CD4-positive, CD25-positive, alpha-beta regulatory T cell (primary cell): ENCODE results near the gene ANKS1B. TPM values are rescaled to one million over a fixed set of nuclear protein-coding genes. Genes with fewer than 3 reads are reported as not detected.
"Not testable (repeated sequence)": the region's sequence is repeated elsewhere in the genome, so short reads cannot be mapped to it uniquely, and the experiment has no call there.

Source experiments
- ATAC-seq, 2 donors: fragments of 150-1000 bp; cut with Tn5 transposase; one replicate each; pipeline ENCODE4 v1.10.0; 2021; ENCODE audit warnings: low read depth in 2 of 2, moderate number of reproducible peaks in 2 of 2, moderate library complexity in 1 of 2
- DNase-seq, 3 donors: peaks; one replicate each; pipeline versions ENCODE4 v3.0.0 to v3.0.0-alpha.2; 2012 to 2022; ENCODE audit warnings: mixed read lengths in 1 of 3
- H3K27ac ChIP-seq: one replicate; pipeline ENCODE4 v1.7.0; 2013; ENCODE audit warnings: mild to moderate bottlenecking, low read length; ENCODE audit not compliant: insufficient read depth, poor library complexity, severe bottlenecking
- H3K27me3 ChIP-seq: one replicate; pipeline ENCODE4 v1.7.0; 2013; ENCODE audit warnings: low read length; ENCODE audit not compliant: control insufficient read depth, insufficient read depth
- H3K36me3 ChIP-seq: one replicate; pipeline ENCODE4 v1.7.0; 2013; ENCODE audit warnings: mild to moderate bottlenecking, low read length, moderate library complexity; ENCODE audit not compliant: control insufficient read depth, insufficient read depth
- H3K4me1 ChIP-seq: 2 replicates; pipeline ENCODE4 v1.7.0; 2013; ENCODE audit warnings: mild to moderate bottlenecking, low read length; ENCODE audit not compliant: insufficient read depth, control insufficient read depth, poor library complexity, severe bottlenecking
- H3K4me3 ChIP-seq: one replicate; pipeline ENCODE4 v1.7.0; 2013; ENCODE audit warnings: low read depth, mild to moderate bottlenecking, low read length, moderate library complexity
- H3K9me3 ChIP-seq, 2 experiments: 1 replicate in 1 of 2; 2 replicates in 1 of 2; pipeline ENCODE4 v1.7.0; 2013; ENCODE audit warnings: low read length in 2 of 2, mild to moderate bottlenecking in 1 of 2, moderate library complexity in 1 of 2; ENCODE audit not compliant: control insufficient read depth in 2 of 2
- H3K27ac Mint-ChIP-seq, 3 donors: one replicate each; pipeline ENCODE4 v1.8.0; 2020 to 2022; ENCODE audit warnings: mild to moderate bottlenecking in 3 of 3, mixed read lengths in 3 of 3, moderate library complexity in 2 of 3
- H3K27me3 Mint-ChIP-seq: one replicate; pipeline ENCODE4 v1.8.0; 2022; ENCODE audit warnings: mild to moderate bottlenecking, mixed read lengths
- H3K36me3 Mint-ChIP-seq: one replicate; pipeline ENCODE4 v1.8.0; 2020; ENCODE audit warnings: mixed read lengths
- H3K4me1 Mint-ChIP-seq, 4 donors: one replicate each; pipeline ENCODE4 v1.8.0; 2020 to 2022; ENCODE audit warnings: mixed read lengths in 4 of 4, mild to moderate bottlenecking in 1 of 4
- H3K4me3 Mint-ChIP-seq, 4 donors: one replicate each; pipeline ENCODE4 v1.8.0; 2020 to 2022; ENCODE audit warnings: mild to moderate bottlenecking in 4 of 4, mixed read lengths in 4 of 4, moderate library complexity in 3 of 4
- H3K9me3 Mint-ChIP-seq, 7 donors: one replicate each; pipeline ENCODE4 v1.8.0; 2020 to 2022; ENCODE audit warnings: mixed read lengths in 7 of 7, mild to moderate bottlenecking in 3 of 7, moderate library complexity in 2 of 7
- polyA plus RNA-seq, 4 donors: library from polyadenylated mRNA; unstranded; fragments of 300-500 nt; fragmentation: Illumina TruSeq; gene quantifications; one replicate each; pipeline ENCODE4 v1.2.3, GENCODE V29; 2021
- total RNA-seq: library from RNA; stranded (reverse); gene quantifications from one replicate; pipeline ENCODE4 v1.2.3, GENCODE V29; 2022

The ANKS1B gene
- total and polyA plus RNA-seq, 5 donors from 2014 or later: 4.0 to 15.9 (median 9.5) TPM

- no peak for ATAC-seq
- no peaks in the 10 kb centered on the region for H3K4me1 ChIP-seq
- H3K9me3 Mint-ChIP-seq: peaks cover 0 to 13% (median 2%) of the 10 kb centered on the region in 7 donors
- H3K27me3 ChIP-seq: no peaks in the 10 kb centered on the region
- peak; percentile 2 to 66 (median 33) for DNase-seq
- peaks cover 0 to 6% of the 10 kb centered on the region in 2 experiments for H3K9me3 ChIP-seq
- no peaks in the 10 kb centered on the region for H3K36me3 Mint-ChIP-seq
- H3K27ac ChIP-seq: no peak overlapping the region
- H3K4me1 Mint-ChIP-seq: no peaks in the 10 kb centered on the region
- no peaks in the 10 kb centered on the region for H3K36me3 ChIP-seq
- H3K27me3 Mint-ChIP-seq: peaks cover 9% of the 10 kb centered on the region
- H3K27ac Mint-ChIP-seq: no peak overlapping the region
- no peak overlapping the region for H3K4me3 ChIP-seq
- H3K4me3 Mint-ChIP-seq: no peak overlapping the region
Measured at GRCh38 chr12:99043319-99043914, 941.3 kb downstream of the ANKS1B start.

DNA sequence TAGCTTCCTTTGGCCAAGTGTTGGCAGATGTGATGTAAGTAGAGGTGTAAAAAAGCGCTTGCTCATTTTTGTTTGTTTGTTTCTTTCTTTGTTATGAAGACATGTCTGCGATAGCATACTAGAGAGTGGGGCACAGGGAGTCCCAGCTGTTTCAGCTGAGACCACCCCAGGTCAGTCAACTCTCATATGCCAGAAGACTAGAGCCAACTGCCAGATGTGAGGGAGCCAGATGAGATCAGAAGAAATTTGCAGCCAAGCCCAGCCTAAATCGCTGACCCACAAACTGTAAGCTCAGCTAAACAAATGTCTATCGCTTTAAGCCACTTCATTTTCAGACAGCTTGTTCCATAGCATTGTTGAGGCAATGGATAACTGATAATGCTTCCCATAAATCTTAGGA, 942.5 kb downstream of the ANKS1B start:
- ATAC-seq: no peak
- no peaks in the 10 kb centered on the region for H3K36me3 Mint-ChIP-seq
- H3K4me3 Mint-ChIP-seq: no peak overlapping the region
- H3K4me3 ChIP-seq: no peak overlapping the region
- no peaks in the 10 kb centered on the region for H3K4me1 Mint-ChIP-seq
- H3K9me3 ChIP-seq: peaks cover 0 to under 1% of the 10 kb centered on the region in 2 experiments
- H3K36me3 ChIP-seq: no peaks in the 10 kb centered on the region
- H3K27ac Mint-ChIP-seq: no peak overlapping the region
- H3K4me1 ChIP-seq: no peaks in the 10 kb centered on the region
- no peaks in the 10 kb centered on the region for H3K27me3 ChIP-seq
- H3K9me3 Mint-ChIP-seq: peaks cover 0 to 7% (median 2%) of the 10 kb centered on the region in 7 donors
- DNase-seq: no peak
- peaks cover 9% of the 10 kb centered on the region for H3K27me3 Mint-ChIP-seq
- H3K27ac ChIP-seq: no peak overlapping the region

- peaks cover 0 to 2% (median 0%) of the 10 kb centered on the region in 7 donors for H3K9me3 Mint-ChIP-seq
- Histone ChIP-seq H3K4me3 (no peak overlapping the region), H3K27ac (no peak overlapping the region), H3K9me3 (no peaks in the 10 kb centered on the region), H3K4me1 (no peaks in the 10 kb centered on the region), H3K27me3 (no peaks in the 10 kb centered on the region), H3K36me3 (no peaks in the 10 kb centered on the region)
- H3K4me1 Mint-ChIP-seq: no peaks in the 10 kb centered on the region
- no peak for DNase-seq
- H3K27me3 Mint-ChIP-seq: no peaks in the 10 kb centered on the region
- ATAC-seq: no peak
- no peaks in the 10 kb centered on the region for H3K36me3 Mint-ChIP-seq
- no peak overlapping the region for H3K27ac Mint-ChIP-seq
- H3K4me3 Mint-ChIP-seq: no peak overlapping the region
Measured at GRCh38 chr12:99039367-99040120, 945.2 kb downstream of the ANKS1B start.

DNA sequence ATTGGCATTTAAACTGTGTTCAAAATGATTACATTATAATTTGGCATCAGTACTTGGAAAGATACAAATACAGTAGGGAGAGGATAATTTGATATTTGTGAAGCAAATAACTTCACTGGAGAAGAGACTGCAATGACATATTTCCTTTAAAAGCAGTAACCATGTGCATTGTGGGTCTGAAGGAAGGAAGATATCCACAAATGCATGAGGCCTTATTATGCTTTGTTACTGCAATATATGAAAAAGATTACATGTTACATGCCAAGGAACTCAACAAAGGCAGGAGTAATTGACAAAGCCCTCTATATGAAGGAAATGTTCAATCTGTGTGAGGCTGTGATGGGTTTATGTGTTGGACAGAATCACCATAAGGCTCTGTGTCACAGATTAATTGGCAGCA, 948.2 kb downstream of the ANKS1B start:
- Histone ChIP-seq H3K36me3 (no peaks in the 10 kb centered on the region), H3K27ac (no peak overlapping the region), H3K4me3 (no peak overlapping the region), H3K4me1 (no peaks in the 10 kb centered on the region), H3K9me3 (no peaks in the 10 kb centered on the region), H3K27me3 (no peaks in the 10 kb centered on the region)
- H3K27me3 Mint-ChIP-seq: no peaks in the 10 kb centered on the region
- ATAC-seq: no peak
- peaks cover 0 to 2% (median 0%) of the 10 kb centered on the region in 7 donors for H3K9me3 Mint-ChIP-seq
- no peak overlapping the region for H3K4me3 Mint-ChIP-seq
- H3K36me3 Mint-ChIP-seq: no peaks in the 10 kb centered on the region
- no peaks in the 10 kb centered on the region for H3K4me1 Mint-ChIP-seq
- no peak overlapping the region for H3K27ac Mint-ChIP-seq
- DNase-seq: no peak

GRCh38 chr12:99035803-99036202, 948.9 kb downstream of the ANKS1B start:
- no peaks in the 10 kb centered on the region for H3K4me1 Mint-ChIP-seq
- no peaks in the 10 kb centered on the region for H3K27me3 Mint-ChIP-seq
- H3K9me3 Mint-ChIP-seq: peaks cover 0 to 3% (median 0%) of the 10 kb centered on the region in 7 donors
- no peak overlapping the region for H3K27ac ChIP-seq
- no peak overlapping the region for H3K4me3 ChIP-seq
- no peaks in the 10 kb centered on the region for H3K27me3 ChIP-seq
- no peaks in the 10 kb centered on the region for H3K4me1 ChIP-seq
- H3K27ac Mint-ChIP-seq: no peak overlapping the region
- H3K4me3 Mint-ChIP-seq: no peak overlapping the region
- no peaks in the 10 kb centered on the region for H3K36me3 ChIP-seq
- DNase-seq: no peak
- no peaks in the 10 kb centered on the region for H3K9me3 ChIP-seq
- ATAC-seq: no peak
- no peaks in the 10 kb centered on the region for H3K36me3 Mint-ChIP-seq

- H3K27me3 Mint-ChIP-seq, H3K27ac ChIP-seq, H3K4me3 ChIP-seq, DNase-seq, H3K27ac Mint-ChIP-seq, H3K9me3 ChIP-seq, H3K4me1 Mint-ChIP-seq, H3K36me3 ChIP-seq, H3K36me3 Mint-ChIP-seq, H3K27me3 ChIP-seq, H3K4me3 Mint-ChIP-seq, ATAC-seq, H3K9me3 Mint-ChIP-seq, H3K4me1 ChIP-seq: not testable (repeated sequence)
Measured at GRCh38 chr12:99034201-99034600, 950.5 kb downstream of the ANKS1B start.

DNA sequence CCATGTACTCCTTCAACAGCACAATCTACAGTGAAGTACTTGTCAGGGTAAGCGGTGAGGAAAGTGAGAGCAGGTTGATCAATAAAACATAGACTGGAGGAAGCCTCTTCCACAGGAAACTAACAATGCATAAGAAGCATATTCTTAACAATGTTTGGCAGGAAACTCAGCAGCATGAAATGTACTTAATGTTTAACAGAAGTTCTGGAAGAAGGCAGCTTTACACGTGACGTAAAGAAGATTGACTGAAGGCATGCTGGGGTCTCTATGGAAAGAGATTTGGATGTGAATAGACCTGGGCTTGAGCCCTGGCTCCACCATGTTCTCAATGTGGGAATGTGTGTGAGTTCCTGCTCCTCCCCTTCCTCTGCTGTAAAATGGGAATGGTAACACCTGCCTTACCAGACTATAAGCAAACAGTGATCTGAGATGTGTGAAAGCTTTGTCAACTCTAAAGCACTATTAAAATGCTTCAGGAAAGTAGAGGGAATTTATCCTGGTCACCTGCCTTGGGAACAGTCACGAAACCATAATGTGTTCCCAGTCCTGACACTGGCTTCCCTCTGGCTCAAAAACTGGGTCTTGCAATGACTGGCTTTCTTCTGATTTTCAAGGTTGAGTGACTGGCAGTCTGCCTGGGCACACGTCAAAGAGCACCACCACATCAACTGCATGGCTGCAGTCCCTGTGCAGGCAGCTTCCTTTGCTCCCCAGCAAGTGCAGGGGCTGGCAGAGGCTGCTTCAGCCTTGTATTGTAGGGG, 955.0 kb downstream of the ANKS1B start:
- Mint-ChIP-seq H3K27ac (no peak overlapping the region), H3K36me3 (no peaks in the 10 kb centered on the region), H3K4me1 (no peaks in the 10 kb centered on the region), H3K27me3 (no peaks in the 10 kb centered on the region), H3K4me3 (no peak overlapping the region), H3K9me3 (peaks cover 0 to 4% (median 1%) of the 10 kb centered on the region in 7 donors)
- ATAC-seq (no peak), DNase-seq (no peak)
- Histone ChIP-seq H3K27ac (no peak overlapping the region), H3K4me3 (no peak overlapping the region), H3K4me1 (no peaks in the 10 kb centered on the region), H3K27me3 (peaks cover 3% of the 10 kb centered on the region), H3K36me3 (no peaks in the 10 kb centered on the region), H3K9me3 (no peaks in the 10 kb centered on the region)
